ENCODE measurements around the gene NPC1.
A peak's percentile ranks its signal among the peaks of the same experiment; 100 is the strongest.
"Not testable (repeated sequence)": the region's sequence is repeated elsewhere in the genome, so short reads cannot be mapped to it uniquely, and the experiment has no call there.

Gene NPC1

GRCh38 chr18:23573626-23574431 lies 12.5 kb downstream of the NPC1 start:
- DNase-seq = no peak

- no peak for DNase-seq
Observed at GRCh38 chr18:23573020-23573419, 13.3 kb downstream of the NPC1 start.

GRCh38 chr18:23572570-23572969 lies 13.7 kb downstream of the NPC1 start:
- DNase-seq = no peak

- DNase-seq = no peak
Observed at GRCh38 chr18:23572012-23572411, 14.3 kb downstream of the NPC1 start.

- no peak for DNase-seq
Observed at GRCh38 chr18:23570912-23571504, 15.3 kb downstream of the NPC1 start.

GRCh38 chr18:23569299-23570063 lies 16.8 kb downstream of the NPC1 start:
- DNase-seq = no peak

GRCh38 chr18:23568281-23569138 lies 17.8 kb downstream of the NPC1 start:
- DNase-seq = no peak

- DNase-seq = no peak
Observed at GRCh38 chr18:23567671-23568070, 18.6 kb downstream of the NPC1 start.

- no peak for DNase-seq
Observed at GRCh38 chr18:23565916-23566547, 20.3 kb downstream of the NPC1 start.

- no peak for DNase-seq
Observed at GRCh38 chr18:23563377-23564043, 22.8 kb downstream of the NPC1 start.

GRCh38 chr18:23560186-23560585 lies 26.1 kb downstream of the NPC1 start:
- no peak for DNase-seq

- not testable (repeated sequence) for DNase-seq
Observed at GRCh38 chr18:23557511-23557910, 28.8 kb downstream of the NPC1 start.

- DNase-seq = no peak
Observed at GRCh38 chr18:23556145-23556780, 30.0 kb downstream of the NPC1 start.

GRCh38 chr18:23553887-23554286 lies 32.4 kb downstream of the NPC1 start:
- no peak for DNase-seq

- no peak for DNase-seq
Observed at GRCh38 chr18:23552505-23552904, 33.8 kb downstream of the NPC1 start.

GRCh38 chr18:23551978-23552377 lies 34.3 kb downstream of the NPC1 start:
- DNase-seq = no peak

GRCh38 chr18:23550898-23551297 lies 35.4 kb downstream of the NPC1 start:
- no peak for DNase-seq

GRCh38 chr18:23548719-23549118 lies 37.6 kb downstream of the NPC1 start:
- no peak for DNase-seq

- DNase-seq = no peak
Observed at GRCh38 chr18:23548275-23548674, 38.0 kb downstream of the NPC1 start.

- peak; percentile 81 for DNase-seq
Observed at GRCh38 chr18:23547846-23548245, 38.5 kb downstream of the NPC1 start.

- no peak for DNase-seq
Observed at GRCh38 chr18:23547306-23547705, 39.0 kb downstream of the NPC1 start.

Measured in NCI-H2227 treated with DMSO at 0.1 percent for 48 hours (cell line).